Measurements from ENCODE around the gene FAT1.

Gene FAT1

DNA sequence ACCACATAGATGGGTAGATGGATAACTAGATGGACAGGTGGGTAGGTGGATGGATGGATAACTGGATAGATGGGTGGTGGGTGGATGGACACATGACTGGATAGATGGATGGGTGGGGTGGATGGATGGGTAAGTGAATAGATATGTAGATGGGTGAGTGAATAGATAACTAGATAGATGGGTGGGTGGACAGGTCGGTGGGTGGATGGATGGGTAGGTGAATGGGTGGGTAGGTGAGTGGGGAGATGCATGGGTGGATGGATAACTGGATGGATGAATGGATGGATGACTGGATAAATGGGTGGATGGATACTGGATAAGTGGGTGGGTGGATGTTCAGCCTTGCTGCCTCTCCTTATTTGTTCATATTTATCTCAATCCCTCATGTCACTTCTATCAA, 116.2 kb downstream of the FAT1 start:
- peaks cover 9% of the 10 kb centered on the region for H3K9me3 Mint-ChIP-seq
- no peak overlapping the region for H3K27ac Mint-ChIP-seq
- ATAC-seq, result no peak
- no peaks in the 10 kb centered on the region for H3K36me3 Mint-ChIP-seq
- no peak overlapping the region for H3K4me3 Mint-ChIP-seq
- no peaks in the 10 kb centered on the region for H3K4me1 Mint-ChIP-seq
- no peak for DNase-seq (ENCODE audit: low spot score in 2 of 2)

DNA sequence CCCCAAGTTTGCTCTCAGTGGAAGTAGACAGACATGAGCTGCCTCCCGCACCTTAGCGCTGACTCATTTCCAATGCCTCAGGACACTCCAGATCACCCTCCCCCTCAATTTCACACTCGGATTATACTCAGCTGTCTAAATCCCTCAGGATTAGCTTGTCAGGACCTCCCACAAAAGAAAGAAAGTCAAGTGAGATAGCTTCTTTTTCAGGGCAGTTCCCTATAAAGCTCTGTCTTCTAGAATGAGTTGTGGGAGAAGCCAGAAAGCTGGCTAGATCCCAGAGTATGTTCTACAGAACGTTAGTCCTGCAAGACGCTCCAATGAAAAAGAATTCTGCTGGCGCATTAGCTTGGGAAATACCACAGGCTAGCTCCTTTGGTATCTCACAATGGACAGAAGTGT, 117.1 kb downstream of the FAT1 start:
- peaks cover 9% of the 10 kb centered on the region for H3K9me3 Mint-ChIP-seq
- H3K36me3 Mint-ChIP-seq, result no peaks in the 10 kb centered on the region
- no peak overlapping the region for H3K4me3 Mint-ChIP-seq
- no peaks in the 10 kb centered on the region for H3K4me1 Mint-ChIP-seq
- DNase-seq (ENCODE audit: low spot score in 2 of 2) (no peak), ATAC-seq (no peak)
- no peak overlapping the region for H3K27ac Mint-ChIP-seq

DNA sequence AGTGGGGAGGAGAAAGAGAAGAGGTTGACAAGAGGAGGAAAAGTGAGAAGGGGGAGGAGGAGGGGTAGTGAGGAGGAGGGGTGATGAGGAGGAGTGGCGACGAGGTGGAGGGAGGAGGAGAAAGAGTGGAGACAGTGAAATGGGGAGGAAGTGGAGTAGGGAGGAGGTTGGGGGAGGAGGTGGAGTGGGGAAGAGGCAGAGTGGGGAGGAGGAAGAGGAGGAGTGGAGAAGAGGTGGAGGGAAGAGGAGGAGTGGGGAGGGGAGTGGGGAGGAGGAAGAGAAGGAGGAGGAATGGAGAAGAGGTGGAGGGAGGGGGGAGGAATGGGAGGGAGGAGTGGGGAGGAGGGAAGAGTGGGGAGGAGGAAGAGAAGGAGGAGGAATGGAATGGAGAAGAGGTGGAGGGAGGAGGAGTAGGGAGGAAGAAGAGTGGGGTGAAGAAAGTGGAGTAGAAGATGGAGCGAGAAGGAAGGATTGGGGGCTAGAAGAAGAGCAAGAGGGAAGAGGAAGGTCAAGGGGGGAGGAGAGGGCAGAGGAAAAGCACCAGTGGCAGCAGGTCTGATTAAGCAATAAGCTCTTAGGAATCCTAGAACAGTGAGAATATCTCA, 118.3 kb downstream of the FAT1 start:
- Mint-ChIP-seq H3K9me3 (peaks cover 9% of the 10 kb centered on the region), H3K36me3 (no peaks in the 10 kb centered on the region), H3K4me1 (no peaks in the 10 kb centered on the region), H3K27ac (no peak overlapping the region), H3K4me3 (no peak overlapping the region)
- DNase-seq (ENCODE audit: low spot score in 2 of 2) (no peak), ATAC-seq (no peak)

- Mint-ChIP-seq H3K4me3 (no peak overlapping the region), H3K4me1 (no peaks in the 10 kb centered on the region), H3K36me3 (no peaks in the 10 kb centered on the region), H3K27ac (no peak overlapping the region), H3K9me3 (peaks cover 9% of the 10 kb centered on the region)
- ATAC-seq (no peak), DNase-seq (ENCODE audit: low spot score in 2 of 2) (no peak)
These were observed 119.4 kb downstream of the FAT1 start for GRCh38 chr4:186604124-186604807.

DNA sequence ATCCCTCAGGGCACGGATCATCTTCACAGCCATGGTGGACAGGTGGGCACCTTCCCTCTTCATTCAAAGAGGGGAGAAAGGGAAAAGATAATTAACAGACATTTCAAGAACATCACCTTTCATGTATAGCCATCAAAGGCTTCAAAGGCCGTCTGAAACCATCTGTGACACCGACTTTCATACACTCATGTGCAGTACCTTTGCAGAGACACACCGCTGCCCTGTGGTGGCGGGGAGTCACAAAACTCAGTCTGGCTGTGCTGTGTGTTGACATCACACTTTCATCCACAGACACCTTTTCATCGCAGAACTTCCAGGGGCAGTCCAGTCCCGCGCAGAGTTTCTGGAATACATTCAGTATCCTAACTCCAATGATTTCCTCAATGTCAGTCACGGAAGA, 120.7 kb downstream of the FAT1 start:
- Mint-ChIP-seq H3K9me3 (peaks cover 9% of the 10 kb centered on the region), H3K36me3 (no peaks in the 10 kb centered on the region), H3K27ac (no peak overlapping the region), H3K4me1 (no peaks in the 10 kb centered on the region), H3K4me3 (no peak overlapping the region)
- DNase-seq (ENCODE audit: low spot score in 2 of 2) (no peak), ATAC-seq (no peak)

- Mint-ChIP-seq H3K4me3 (no peak overlapping the region), H3K27ac (no peak overlapping the region), H3K36me3 (no peaks in the 10 kb centered on the region), H3K4me1 (no peaks in the 10 kb centered on the region), H3K9me3 (peaks cover 2% of the 10 kb centered on the region)
- ATAC-seq (no peak), DNase-seq (ENCODE audit: low spot score in 2 of 2) (no peak)
These were observed 124.2 kb downstream of the FAT1 start for GRCh38 chr4:186599483-186599882.

- no peaks in the 10 kb centered on the region for H3K4me1 Mint-ChIP-seq
- no peak for ATAC-seq
- no peak for DNase-seq (ENCODE audit: low spot score in 2 of 2)
- H3K4me3 Mint-ChIP-seq, result no peak overlapping the region
- H3K27ac Mint-ChIP-seq, result no peak overlapping the region
- no peaks in the 10 kb centered on the region for H3K9me3 Mint-ChIP-seq
- H3K36me3 Mint-ChIP-seq, result no peaks in the 10 kb centered on the region
These were observed 125.0 kb downstream of the FAT1 start for GRCh38 chr4:186598686-186599085.

DNA sequence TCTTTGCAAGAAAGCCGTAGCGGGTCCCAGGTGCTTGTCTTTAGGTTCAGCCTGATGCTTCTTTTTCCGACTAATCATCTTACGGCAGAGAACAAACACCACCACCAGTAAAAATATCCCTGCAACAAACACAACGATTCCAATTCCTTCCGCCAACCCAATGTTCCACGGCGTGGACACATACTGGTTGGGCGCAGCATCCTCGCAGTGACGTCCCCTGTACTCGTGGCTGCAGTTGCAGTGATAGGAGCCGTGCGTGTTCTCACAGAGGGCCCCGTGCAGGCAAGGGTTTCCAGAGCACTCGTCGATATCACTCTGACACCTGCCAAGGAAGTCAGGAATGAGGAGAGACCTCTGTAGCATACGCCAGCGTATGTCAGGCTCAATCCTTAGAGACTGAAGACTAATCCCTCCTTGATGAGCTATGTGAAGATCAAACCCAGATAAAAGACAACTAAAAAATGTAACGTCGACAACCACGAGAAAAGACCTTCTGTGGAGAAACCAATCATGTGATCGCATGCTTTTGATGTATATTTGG, 126.7 kb downstream of the FAT1 start:
- DNase-seq (ENCODE audit: low spot score in 2 of 2), result no peak
- H3K4me1 Mint-ChIP-seq, result no peaks in the 10 kb centered on the region
- H3K36me3 Mint-ChIP-seq, result no peaks in the 10 kb centered on the region
- H3K9me3 Mint-ChIP-seq, result no peaks in the 10 kb centered on the region
- ATAC-seq, result no peak
- H3K27ac Mint-ChIP-seq, result no peak overlapping the region
- no peak overlapping the region for H3K4me3 Mint-ChIP-seq

DNA sequence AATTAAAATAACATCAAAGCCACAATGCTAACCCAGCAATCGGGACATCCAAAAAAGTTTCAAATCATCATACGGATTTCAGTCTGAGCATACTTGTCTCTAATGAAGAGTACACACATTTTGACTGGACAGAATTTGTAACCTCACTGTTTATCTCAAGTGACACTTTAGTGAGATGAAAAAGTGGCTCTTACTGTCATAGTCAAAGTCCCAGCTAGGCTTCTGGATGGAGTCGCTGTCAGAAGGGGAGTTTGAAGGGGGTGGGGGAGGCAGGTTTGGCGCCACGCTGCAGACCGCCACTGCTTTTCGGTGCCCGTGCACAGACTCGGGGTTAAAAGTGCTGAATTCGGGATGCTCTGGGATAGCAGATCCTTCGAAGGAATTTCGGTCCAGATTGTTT, 127.3 kb downstream of the FAT1 start:
- DNase-seq (ENCODE audit: low spot score in 2 of 2) (no peak), ATAC-seq (no peak)
- Mint-ChIP-seq H3K4me3 (no peak overlapping the region), H3K36me3 (no peaks in the 10 kb centered on the region), H3K27ac (no peak overlapping the region), H3K4me1 (no peaks in the 10 kb centered on the region), H3K9me3 (no peaks in the 10 kb centered on the region)

DNA sequence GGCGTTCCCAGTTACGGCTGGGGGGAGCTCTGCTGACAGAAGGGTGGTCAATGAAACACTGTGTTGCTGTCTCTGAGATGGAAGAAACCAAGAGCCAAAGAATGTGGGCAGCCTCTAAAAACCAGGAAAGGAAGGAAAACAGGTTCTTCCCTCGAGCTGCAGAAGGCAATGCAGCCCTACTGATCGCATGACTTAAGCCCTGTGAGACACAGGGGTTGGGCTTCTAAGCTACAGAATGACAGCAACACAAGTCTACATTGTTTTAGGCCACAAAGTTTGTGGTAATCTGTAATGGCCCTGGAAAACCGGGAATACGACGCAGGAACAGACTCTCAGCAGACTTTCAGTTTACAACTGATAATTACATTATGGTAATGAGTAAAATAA, 130.1 kb downstream of the FAT1 start:
- Mint-ChIP-seq H3K4me3 (no peak overlapping the region), H3K27ac (no peak overlapping the region)
- no peak for ATAC-seq

DNA sequence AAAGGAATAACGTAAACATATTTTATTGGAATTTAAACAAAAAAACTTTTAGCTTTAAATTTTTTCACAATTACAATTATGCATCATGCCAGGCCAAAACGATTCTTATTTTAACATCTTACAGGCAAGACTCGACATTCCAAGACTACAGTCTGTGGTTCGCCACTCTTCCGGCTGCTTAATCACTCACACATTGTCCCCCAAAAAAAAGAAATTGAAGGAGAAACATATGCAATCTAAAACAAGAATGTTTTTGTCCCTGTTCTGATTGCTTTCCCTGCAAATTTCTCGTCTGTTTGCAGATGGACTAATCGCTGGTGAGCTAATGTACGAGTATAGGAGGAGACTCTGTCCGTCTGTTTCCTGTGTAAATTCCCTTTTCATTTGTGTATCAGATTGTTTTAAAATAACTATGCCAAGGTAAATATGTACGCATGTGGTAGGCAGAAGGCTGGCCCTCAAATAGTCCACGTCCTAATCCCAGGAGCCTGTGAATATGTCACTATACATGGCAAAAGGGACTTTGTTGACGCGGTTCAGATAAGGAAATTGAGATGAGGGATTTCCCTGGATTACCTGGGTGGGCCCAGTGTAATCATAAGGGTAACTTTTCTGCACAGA, 130.6 kb downstream of the FAT1 start:
- no peak for ATAC-seq
- no peaks in the 10 kb centered on the region for H3K36me3 Mint-ChIP-seq
- no peak overlapping the region for H3K27ac Mint-ChIP-seq

More for the DNA sequence above, 130.1 kb downstream of the FAT1 start:
- H3K9me3 Mint-ChIP-seq, result no peaks in the 10 kb centered on the region
- DNase-seq (ENCODE audit: low spot score in 2 of 2), result no peak
- H3K36me3 Mint-ChIP-seq, result no peaks in the 10 kb centered on the region
- no peaks in the 10 kb centered on the region for H3K4me1 Mint-ChIP-seq

GRCh38 chr4:186592445-186592844, 131.2 kb downstream of the FAT1 start:
- DNase-seq (ENCODE audit: low spot score in 2 of 2) (no peak), ATAC-seq (no peak)
- Mint-ChIP-seq H3K4me3 (no peak overlapping the region), H3K36me3 (no peaks in the 10 kb centered on the region), H3K27ac (no peak overlapping the region), H3K4me1 (no peaks in the 10 kb centered on the region), H3K9me3 (no peaks in the 10 kb centered on the region)

More for the DNA sequence above, 130.6 kb downstream of the FAT1 start:
- H3K4me3 Mint-ChIP-seq, result no peak overlapping the region
- no peaks in the 10 kb centered on the region for H3K4me1 Mint-ChIP-seq
- no peak for DNase-seq (ENCODE audit: low spot score in 2 of 2)
- H3K9me3 Mint-ChIP-seq, result no peaks in the 10 kb centered on the region

GRCh38 chr4:186591651-186592050, 132.0 kb downstream of the FAT1 start:
- no peaks in the 10 kb centered on the region for H3K36me3 Mint-ChIP-seq
- H3K4me1 Mint-ChIP-seq, result no peaks in the 10 kb centered on the region
- H3K27ac Mint-ChIP-seq, result no peak overlapping the region
- no peak for DNase-seq (ENCODE audit: low spot score in 2 of 2)
- no peak overlapping the region for H3K4me3 Mint-ChIP-seq
- H3K9me3 Mint-ChIP-seq, result no peaks in the 10 kb centered on the region
- no peak for ATAC-seq

DNA sequence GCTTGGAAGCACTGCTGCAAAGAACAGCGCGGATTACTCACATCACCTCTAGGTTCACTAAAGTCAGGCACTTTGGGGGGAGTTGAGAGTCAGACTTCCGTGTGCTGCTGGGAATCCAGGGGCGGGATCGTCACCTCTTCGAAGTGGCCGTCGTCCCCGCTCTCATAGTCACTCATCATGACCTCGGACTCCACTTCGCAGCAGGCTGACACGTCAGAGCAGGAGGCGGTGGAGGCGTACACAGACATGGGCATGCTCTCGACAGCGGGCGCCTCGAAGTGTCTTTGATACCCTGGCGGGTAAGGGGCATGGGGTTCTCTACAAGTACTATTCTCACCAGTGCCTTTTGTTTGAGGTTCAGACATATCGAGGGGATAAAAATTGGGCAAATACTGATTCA, 135.2 kb downstream of the FAT1 start:
- H3K9me3 Mint-ChIP-seq, result no peaks in the 10 kb centered on the region
- ATAC-seq, result no peak
- DNase-seq (ENCODE audit: low spot score in 2 of 2), result no peak
- no peaks in the 10 kb centered on the region for H3K4me1 Mint-ChIP-seq
- H3K36me3 Mint-ChIP-seq, result no peaks in the 10 kb centered on the region
- no peak overlapping the region for H3K4me3 Mint-ChIP-seq
- H3K27ac Mint-ChIP-seq, result no peak overlapping the region

DNA sequence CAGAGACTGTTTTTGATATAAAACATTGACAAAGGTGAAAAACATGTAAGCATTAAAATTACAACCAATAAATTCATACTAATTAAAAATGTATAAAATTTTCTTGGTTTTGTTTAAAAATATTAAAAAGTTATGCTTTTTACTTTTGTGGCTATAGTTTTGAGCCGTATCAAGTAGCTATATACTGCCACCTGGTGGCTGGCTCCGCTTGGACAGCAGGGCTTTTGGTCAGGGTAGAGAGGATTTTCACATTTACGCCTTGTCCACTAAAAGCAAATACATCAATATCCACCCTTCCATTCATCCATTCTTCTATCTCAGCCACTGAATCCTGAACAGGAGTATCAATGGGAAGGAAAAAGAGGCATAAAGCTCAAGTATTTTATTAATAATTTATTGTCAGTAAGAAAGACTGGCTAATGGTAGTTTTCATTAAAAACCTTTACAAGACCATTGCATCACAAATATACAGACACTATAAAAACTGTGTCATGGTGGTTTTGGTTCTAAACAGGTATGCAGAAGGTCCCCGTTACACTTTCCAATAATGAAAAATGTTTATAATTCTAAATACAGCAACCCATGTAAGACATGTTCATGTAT, 136.1 kb downstream of the FAT1 start:
- H3K4me1 Mint-ChIP-seq, result no peaks in the 10 kb centered on the region
- no peak for ATAC-seq

DNA sequence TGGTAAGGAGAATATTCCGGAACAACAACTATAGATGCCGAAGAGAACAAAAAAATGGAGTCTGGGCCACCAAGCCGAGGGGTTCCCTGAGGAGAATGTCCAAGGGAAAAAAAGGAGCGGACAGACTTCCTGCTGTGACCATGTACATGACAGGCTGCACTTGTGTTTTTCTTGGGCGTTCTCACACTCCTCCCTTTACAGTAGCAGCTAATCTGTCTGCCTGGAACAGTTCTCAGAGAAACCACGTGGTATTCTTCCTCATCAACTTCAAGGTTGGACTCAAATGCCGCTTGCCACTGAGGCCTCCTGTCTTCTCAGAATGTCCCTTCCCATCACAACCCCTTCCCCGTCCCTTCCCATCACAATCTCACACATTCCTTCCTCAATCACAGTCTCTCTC, 137.5 kb downstream of the FAT1 start:
- Mint-ChIP-seq H3K36me3 (no peaks in the 10 kb centered on the region), H3K27ac (no peak overlapping the region), H3K9me3 (peaks cover 3% of the 10 kb centered on the region), H3K4me1 (no peaks in the 10 kb centered on the region), H3K4me3 (no peak overlapping the region)
- no peak for ATAC-seq
- DNase-seq (ENCODE audit: low spot score in 2 of 2), result no peak

More for the DNA sequence above, 136.1 kb downstream of the FAT1 start:
- peak; percentile 39 to 62 for DNase-seq (ENCODE audit: low spot score in 2 of 2)
- Mint-ChIP-seq H3K27ac (no peak overlapping the region), H3K36me3 (no peaks in the 10 kb centered on the region), H3K9me3 (peaks cover under 1% of the 10 kb centered on the region), H3K4me3 (no peak overlapping the region)
